ENCODE results near the gene XRN2.

- no peak for TF ChIP-seq RNF2 (IDR thresholded peaks at IDR 0.05; ENCODE audit: borderline replicate concordance, low read depth)
- TF ChIP-seq, protein P1, sequence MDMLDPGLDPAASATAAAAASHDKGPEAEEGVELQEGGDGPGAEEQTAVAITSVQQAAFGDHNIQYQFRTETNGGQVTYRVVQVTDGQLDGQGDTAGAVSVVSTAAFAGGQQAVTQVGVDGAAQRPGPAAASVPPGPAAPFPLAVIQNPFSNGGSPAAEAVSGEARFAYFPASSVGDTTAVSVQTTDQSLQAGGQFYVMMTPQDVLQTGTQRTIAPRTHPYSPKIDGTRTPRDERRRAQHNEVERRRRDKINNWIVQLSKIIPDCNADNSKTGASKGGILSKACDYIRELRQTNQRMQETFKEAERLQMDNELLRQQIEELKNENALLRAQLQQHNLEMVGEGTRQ (IDR thresholded peaks at IDR 0.05), result no peak
- TF ChIP-seq KDM1A (IDR thresholded peaks at IDR 0.05; ENCODE audit: low read depth), result no peak
- TF ChIP-seq, protein P2, sequence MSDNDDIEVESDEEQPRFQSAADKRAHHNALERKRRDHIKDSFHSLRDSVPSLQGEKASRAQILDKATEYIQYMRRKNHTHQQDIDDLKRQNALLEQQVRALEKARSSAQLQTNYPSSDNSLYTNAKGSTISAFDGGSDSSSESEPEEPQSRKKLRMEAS (IDR thresholded peaks at IDR 0.05), result no peak
These were observed 65.7 kb downstream of the XRN2 start for GRCh38 chr20:21368791-21369190.

All from A549 (cell line).